NCI-H2227 treated with DMSO at 0.1 percent for 48 hours (cell line): ENCODE measurements around the gene CHTF8.

Source experiments
- DNase-seq: peaks from one replicate; lab custom pipeline; 2025; lab: John Stamatoyannopoulos, UW

CHTF8 gene

GRCh38 chr16:69112285-69113129 lies 19.9 kb downstream of the CHTF8 start:
- no peak for DNase-seq

GRCh38 chr16:69111876-69112230 lies 20.5 kb downstream of the CHTF8 start:
- no peak for DNase-seq

- no peak for DNase-seq
Measured at GRCh38 chr16:69111216-69111875, 21.0 kb downstream of the CHTF8 start.

- no peak for DNase-seq
Measured at GRCh38 chr16:69110406-69110805, 22.0 kb downstream of the CHTF8 start.

GRCh38 chr16:69109486-69110270 lies 22.7 kb downstream of the CHTF8 start:
- DNase-seq = no peak

GRCh38 chr16:69108905-69109252 lies 23.5 kb downstream of the CHTF8 start:
- DNase-seq = no peak

GRCh38 chr16:69108064-69108904 lies 24.1 kb downstream of the CHTF8 start:
- DNase-seq = no peak

- DNase-seq = no peak
Measured at GRCh38 chr16:69107316-69107962, 24.9 kb downstream of the CHTF8 start.

GRCh38 chr16:69106491-69107315 lies 25.7 kb downstream of the CHTF8 start:
- no peak for DNase-seq

- DNase-seq = peak; percentile 40
Measured at GRCh38 chr16:69105501-69106361, 26.7 kb downstream of the CHTF8 start, which contains the start of gene HAS3. TSS of gene HAS3 (plus strand) at chr16:69105653. CDS start at chr16:69109396, 3,743 bp downstream.

- peak; percentile 61 for DNase-seq
Measured at GRCh38 chr16:69100071-69100691, 32.2 kb downstream of the CHTF8 start.

- DNase-seq = no peak
Measured at GRCh38 chr16:69095193-69095592, 37.2 kb downstream of the CHTF8 start.

- no peak for DNase-seq
Measured at GRCh38 chr16:69094501-69094900, 37.9 kb downstream of the CHTF8 start.

GRCh38 chr16:69093974-69094373 lies 38.4 kb downstream of the CHTF8 start:
- peak; percentile 21 for DNase-seq

- DNase-seq = peak; percentile 14
Measured at GRCh38 chr16:69089091-69089910, 43.1 kb downstream of the CHTF8 start.

- DNase-seq = no peak
Measured at GRCh38 chr16:69088684-69089083, 43.7 kb downstream of the CHTF8 start.

GRCh38 chr16:69087161-69087581 lies 45.2 kb downstream of the CHTF8 start:
- no peak for DNase-seq
